HG03575 (cell line): ENCODE results near the gene RELL1.
A peak's percentile ranks its signal among the peaks of the same experiment; 100 is the strongest.

Experiments
- ATAC-seq: cut with Tn5 transposase; IDR thresholded peaks from one replicate; pipeline ENCODE4 v1.9.1; 2021; ENCODE audit not compliant: unreplicated experiment, insufficient number of reproducible peaks, low FRiP score; ENCODE audit errors: extremely low read depth

The RELL1 gene

GRCh38 chr4:37686373-37687193 lies at the start of gene RELL1:
Gene RELL1 (minus strand): TSS chr4:37686376. CDS start chr4:37686287, 89 bp downstream.
- ATAC-seq, result peak; percentile 65

DNA sequence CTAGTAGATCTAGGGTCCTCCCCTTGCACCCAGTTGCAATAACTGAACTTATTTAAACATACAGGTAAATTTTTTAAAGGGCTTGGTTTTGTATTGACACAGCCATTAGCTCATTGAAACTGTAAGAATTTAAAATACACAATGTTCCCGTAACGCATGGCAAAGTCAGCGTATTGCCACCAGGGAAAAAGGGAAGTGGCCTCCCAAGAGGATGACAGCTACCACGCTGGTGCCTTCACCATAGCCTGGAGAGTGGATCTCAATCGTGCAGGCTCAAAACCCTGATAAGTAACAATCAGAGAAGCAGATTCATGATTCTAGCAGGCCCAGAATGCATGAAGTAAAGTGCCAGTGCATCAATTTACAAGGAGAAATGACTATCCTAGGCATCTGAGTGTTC lies 49.4 kb upstream of the RELL1 start:
- no peak for ATAC-seq

- no peak for ATAC-seq
These were observed 48.8 kb upstream of the RELL1 start for GRCh38 chr4:37734989-37735388.

GRCh38 chr4:37733240-37733867 lies 47.2 kb upstream of the RELL1 start:
- no peak for ATAC-seq

GRCh38 chr4:37732526-37733186 lies 46.5 kb upstream of the RELL1 start:
- ATAC-seq, result no peak

GRCh38 chr4:37729649-37730004 lies 43.5 kb upstream of the RELL1 start:
- no peak for ATAC-seq

DNA sequence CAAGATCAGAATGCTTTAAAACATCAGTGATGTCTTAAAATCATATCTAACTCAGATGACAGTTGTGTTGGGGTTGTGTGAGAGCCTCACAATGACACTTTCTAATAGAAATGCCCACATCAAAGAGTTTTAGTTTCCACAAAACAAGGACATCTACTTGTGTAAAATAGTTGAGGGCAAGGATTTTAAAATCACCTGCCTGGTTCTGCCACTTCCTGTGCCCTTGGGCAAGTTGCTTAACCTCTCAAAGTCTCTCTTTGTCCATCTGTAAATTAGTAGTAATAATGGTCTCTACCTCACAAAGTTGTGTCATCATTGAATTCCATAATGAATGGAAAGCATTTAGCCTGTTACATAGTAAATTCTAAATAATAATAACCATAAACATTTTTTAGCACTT lies 41.9 kb upstream of the RELL1 start:
- ATAC-seq, result no peak

- ATAC-seq, result no peak
These were observed 41.5 kb upstream of the RELL1 start for GRCh38 chr4:37727635-37728034.

DNA sequence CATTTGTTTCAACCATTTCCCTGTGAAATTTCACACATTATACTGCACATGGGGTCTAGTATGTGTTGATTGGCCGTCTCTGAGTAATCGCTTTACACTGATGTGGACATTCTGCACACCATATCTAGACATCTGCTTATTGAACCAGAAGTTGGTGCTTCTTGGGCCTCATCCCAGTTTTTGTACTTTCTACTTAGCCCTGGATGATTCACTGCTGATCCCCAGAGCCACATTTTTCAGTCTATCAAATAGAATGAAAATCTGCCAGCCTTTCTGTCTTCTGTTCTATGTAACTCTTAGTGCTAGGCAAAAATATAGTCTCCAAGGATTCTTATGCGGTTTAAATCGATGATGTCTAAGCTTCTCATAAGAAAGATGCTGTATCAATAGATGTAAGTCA lies 40.5 kb upstream of the RELL1 start:
- ATAC-seq, result no peak

- no peak for ATAC-seq
These were observed 39.5 kb upstream of the RELL1 start for GRCh38 chr4:37725718-37726117.

- ATAC-seq, result no peak
These were observed 36.9 kb upstream of the RELL1 start for GRCh38 chr4:37723067-37723466.

DNA sequence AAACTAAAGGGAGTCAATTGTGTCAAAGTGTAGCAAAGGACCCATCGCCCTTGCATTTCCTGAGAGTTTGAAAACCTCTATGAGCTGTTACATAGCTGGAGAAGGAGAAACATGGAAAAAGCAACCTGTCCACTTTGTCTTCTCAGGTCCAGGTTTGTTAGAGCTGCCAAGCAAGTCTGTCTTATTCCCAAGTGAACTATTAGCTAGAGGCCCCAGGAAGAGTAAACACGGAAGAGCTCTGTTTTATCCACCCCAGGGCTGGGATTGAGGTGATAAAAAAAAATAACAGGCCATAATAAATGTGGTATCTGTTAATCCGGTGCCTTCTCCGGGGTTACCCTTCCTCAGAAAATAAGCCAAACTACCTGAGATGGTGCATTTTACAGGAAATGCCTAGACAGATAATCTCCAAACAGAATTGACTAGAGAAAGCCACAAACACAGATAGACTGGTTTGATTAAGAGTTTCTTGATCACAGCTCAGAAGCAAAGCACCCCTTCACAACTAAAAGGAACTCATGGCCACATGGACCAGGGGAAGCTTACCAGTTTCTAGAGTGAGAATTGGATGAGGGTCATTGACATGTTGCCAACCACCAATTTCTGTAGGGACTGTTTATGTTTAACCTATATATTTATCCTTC lies 35.9 kb upstream of the RELL1 start:
- no peak for ATAC-seq

- no peak for ATAC-seq
These were observed 32.8 kb upstream of the RELL1 start for GRCh38 chr4:37719021-37719420.

DNA sequence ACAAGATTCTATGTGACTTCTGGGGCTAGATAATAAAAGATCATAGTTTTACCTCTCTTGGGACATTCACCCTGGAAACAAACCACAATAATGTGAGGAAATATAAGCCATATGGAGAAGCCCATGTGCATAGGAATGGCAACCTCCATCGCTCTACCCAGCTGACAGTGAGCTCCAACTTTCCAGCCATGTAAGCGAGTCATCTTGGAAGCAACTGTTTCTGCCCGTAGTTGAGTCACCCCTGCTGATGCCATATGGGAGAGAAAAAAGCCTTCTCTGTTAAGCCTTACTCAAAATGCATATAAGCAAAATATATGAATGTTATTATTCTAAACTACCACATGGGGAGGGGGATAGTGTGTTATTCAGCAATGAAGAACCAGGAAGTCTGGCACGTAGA lies 31.4 kb upstream of the RELL1 start:
- no peak for ATAC-seq

GRCh38 chr4:37715889-37716402 lies 29.8 kb upstream of the RELL1 start:
- peak; percentile 77 for ATAC-seq

DNA sequence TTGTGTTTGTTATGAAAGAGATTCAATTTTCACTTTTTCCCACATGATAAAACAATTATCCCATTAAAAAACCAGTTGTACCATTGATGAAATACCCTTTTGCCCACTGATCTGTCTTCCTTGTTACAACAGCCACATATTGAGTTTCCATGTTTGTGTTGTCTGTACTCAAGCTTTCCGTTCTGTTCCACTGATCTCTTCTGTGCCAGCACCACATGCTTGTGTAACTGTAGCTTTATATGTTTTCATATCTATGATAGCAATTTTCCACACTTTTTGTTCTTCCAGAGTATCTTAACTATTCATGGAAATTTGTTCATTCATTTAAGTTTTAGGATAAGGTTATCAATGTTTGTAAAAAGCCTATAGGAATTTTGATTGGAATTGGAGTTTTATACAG lies 24.3 kb upstream of the RELL1 start:
- no peak for ATAC-seq

DNA sequence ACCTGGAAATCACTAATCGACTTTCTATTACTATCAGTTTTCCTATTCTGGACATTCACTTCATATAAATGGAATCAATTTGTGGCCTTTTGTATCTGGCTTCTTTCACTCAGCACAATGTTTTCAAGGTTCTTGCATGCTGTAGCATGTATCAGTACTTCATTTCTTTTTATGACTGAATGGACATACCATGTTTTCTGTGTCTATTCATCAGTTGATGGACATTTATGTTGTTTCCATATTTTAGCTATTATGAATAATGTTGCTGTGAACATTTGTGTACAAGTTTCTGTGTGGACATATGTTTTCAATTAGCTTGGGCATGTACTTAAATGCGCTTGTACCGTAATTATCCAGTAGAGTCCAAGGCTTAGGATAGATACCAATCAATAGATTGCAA lies 19.9 kb upstream of the RELL1 start:
- no peak for ATAC-seq

DNA sequence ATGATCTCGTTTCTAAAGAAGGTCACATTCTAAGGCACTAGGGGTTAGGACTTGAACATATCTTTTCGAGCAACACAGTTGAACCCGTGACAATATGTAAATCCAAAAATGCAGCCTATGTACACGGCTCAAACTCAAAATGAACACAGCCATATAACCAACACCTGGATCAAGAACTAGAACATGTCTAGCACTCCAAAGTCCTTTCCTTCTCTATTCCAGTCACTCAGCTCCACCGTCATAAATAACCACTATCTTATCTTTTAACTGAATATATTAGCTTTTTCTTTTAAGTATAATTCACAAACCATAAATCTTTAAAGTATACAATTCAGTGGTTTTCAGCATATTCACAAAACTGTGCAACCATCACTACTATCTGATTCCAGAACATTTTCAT lies 19.4 kb upstream of the RELL1 start:
- ATAC-seq, result no peak

DNA sequence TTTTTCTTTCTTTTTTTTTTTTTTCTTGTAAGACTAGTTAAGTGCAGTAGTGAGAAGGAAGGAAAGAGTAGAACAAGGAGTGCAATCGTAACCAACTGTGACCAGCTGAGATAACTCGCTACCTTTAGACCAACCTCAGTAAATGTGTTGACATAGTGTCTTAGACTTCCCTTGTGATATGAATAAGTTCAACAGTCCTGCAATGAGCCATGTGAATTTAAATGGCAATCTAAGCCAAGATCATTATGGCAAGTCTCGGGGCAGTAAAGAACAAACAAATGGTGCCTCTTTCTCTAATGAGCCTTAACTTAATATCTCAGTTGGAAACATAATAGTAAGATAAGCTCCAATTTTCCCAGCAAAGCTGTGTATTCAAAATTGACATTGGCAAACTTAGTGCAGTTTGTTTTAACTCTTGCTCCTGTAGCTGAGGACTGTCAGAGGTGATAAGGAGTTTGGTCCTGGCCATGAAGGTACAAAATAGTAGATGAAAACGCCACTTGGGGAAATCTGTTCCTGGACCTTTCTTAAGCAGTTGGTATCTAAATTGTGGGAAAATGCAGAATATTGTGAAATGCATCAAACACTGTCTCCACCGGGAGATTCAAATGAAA lies 13.8 kb upstream of the RELL1 start:
- ATAC-seq, result no peak
